Cardiac muscle cell (in vitro differentiated cells and primary cell): ENCODE data around the gene FXYD1. TPM values are rescaled to one million over a fixed set of nuclear protein-coding genes. Genes with fewer than 3 reads are reported as not detected.

ENCODE experiments used
- DNase-seq, 2 donors: peaks; one replicate each; pipeline versions ENCODE4 v3.0.0 to v3.0.0-alpha.2; 2010 to 2017; ENCODE audit warnings: low read depth in 1 of 2, low spot score in 1 of 2
- H3K27ac ChIP-seq: fragments of 200-600 bp; sonication (generic); 2 replicates; pipeline ENCODE4 v1.5.1; 2016
- H3K27me3 ChIP-seq: fragments of 200-600 bp; sonication (generic); 2 replicates; pipeline ENCODE4 v1.6.0; 2016; ENCODE audit warnings: control low read depth
- H3K36me3 ChIP-seq: fragments of 200-600 bp; sonication (generic); 2 replicates; pipeline ENCODE4 v1.5.1; 2016; ENCODE audit warnings: control low read depth
- H3K4me1 ChIP-seq: fragments of 200-600 bp; sonication (generic); 2 replicates; pipeline ENCODE4 v1.8.1; 2017; ENCODE audit warnings: low read depth, mild to moderate bottlenecking, mixed run types
- H3K4me3 ChIP-seq: fragments of 200-600 bp; sonication (generic); 2 replicates; pipeline ENCODE4 v1.5.1; 2016; ENCODE audit warnings: mild to moderate bottlenecking
- H3K9me3 ChIP-seq: fragments of 200-600 bp; sonication (generic); 2 replicates; pipeline ENCODE4 v1.5.1; 2017; ENCODE audit warnings: low read depth, mild to moderate bottlenecking, control low read depth
- CTCF ChIP-seq: IDR thresholded peaks from 2 replicates; pipeline ENCODE4 v1.5.1; 2012; ENCODE audit warnings: low read depth, mild to moderate bottlenecking, low read length
- polyA plus RNA-seq: library from polyadenylated mRNA; unstranded; fragments of >200 nt; fragmentation: Nextera tagmentation; extraction: Ambion mirVana; gene quantifications from 2 replicates; pipeline ENCODE4 v1.2.1, GENCODE V29; 2016
- total RNA-seq: library from RNA; depleted of rRNA; stranded (reverse); fragments of >200 nt; gene quantifications from 2 replicates; pipeline ENCODE4 v1.2.3, GENCODE V29; 2016

The FXYD1 gene
- 105 and 154 TPM in 2 replicates for total RNA-seq
- 268 and 314 TPM in 2 replicates for polyA plus RNA-seq

- Histone ChIP-seq H3K4me3 (peak within 1 kb of the TSS; percentile 25), H3K4me1 (peaks cover 52% of the 10 kb centered on the region), H3K27me3 (peaks cover 20% of the 10 kb centered on the region), H3K36me3 (no peaks in the 10 kb centered on the region), H3K9me3 (no peaks in the 10 kb centered on the region), H3K27ac (peak within 1 kb of the TSS; percentile 97)
- peak; percentile 58 to 61 for DNase-seq
- TF ChIP-seq CTCF, result no peak
These were observed at the start of gene FXYD1 for GRCh38 chr19:35138305-35138892. FXYD1 (plus strand) TSS chr19:35138824; CDS start chr19:35140080, 1,256 bp downstream.

GRCh38 chr19:35089554-35089953 is 49.1 kb upstream of the FXYD1 start:
- no peaks in the 10 kb centered on the region for H3K4me1 ChIP-seq
- no peaks in the 10 kb centered on the region for H3K27me3 ChIP-seq
- H3K9me3 ChIP-seq, result no peaks in the 10 kb centered on the region
- no peaks in the 10 kb centered on the region for H3K36me3 ChIP-seq
- no peak for TF ChIP-seq CTCF
- H3K27ac ChIP-seq, result no peak overlapping the region
- no peak overlapping the region for H3K4me3 ChIP-seq
- no peak for DNase-seq

GRCh38 chr19:35090160-35090505 is 48.5 kb upstream of the FXYD1 start:
- H3K4me3 ChIP-seq, result no peak overlapping the region
- no peaks in the 10 kb centered on the region for H3K4me1 ChIP-seq
- no peaks in the 10 kb centered on the region for H3K27me3 ChIP-seq
- no peak for DNase-seq
- H3K9me3 ChIP-seq, result no peaks in the 10 kb centered on the region
- no peaks in the 10 kb centered on the region for H3K36me3 ChIP-seq
- H3K27ac ChIP-seq, result no peak overlapping the region
- no peak for TF ChIP-seq CTCF

GRCh38 chr19:35090506-35091214 is 48.0 kb upstream of the FXYD1 start:
- Histone ChIP-seq H3K9me3 (no peaks in the 10 kb centered on the region), H3K4me3 (no peak overlapping the region), H3K36me3 (no peaks in the 10 kb centered on the region), H3K27ac (no peak overlapping the region), H3K4me1 (no peaks in the 10 kb centered on the region), H3K27me3 (no peaks in the 10 kb centered on the region)
- DNase-seq, result peak; percentile 75 to 77
- peak; percentile 65 for TF ChIP-seq CTCF

- no peak overlapping the region for H3K27ac ChIP-seq
- no peaks in the 10 kb centered on the region for H3K36me3 ChIP-seq
- H3K4me1 ChIP-seq, result no peaks in the 10 kb centered on the region
- no peak for DNase-seq
- no peaks in the 10 kb centered on the region for H3K9me3 ChIP-seq
- H3K27me3 ChIP-seq, result no peaks in the 10 kb centered on the region
- TF ChIP-seq CTCF, result no peak
- no peak overlapping the region for H3K4me3 ChIP-seq
These were observed 45.2 kb upstream of the FXYD1 start for GRCh38 chr19:35093430-35093829.
